NB4 (cell line): ENCODE measurements around the gene LRRN4CL.

Experiments used
- CTCF ChIP-seq: IDR thresholded peaks from one replicate; pipeline ENCODE4 v1.5.1; 2012; ENCODE audit warnings: low read depth, low read length
- TF ChIP-seq, protein P1 (sequence below): IDR thresholded peaks from 2 replicates; pipeline ENCODE4 v1.6.1; 2011; ENCODE audit warnings: low read depth, low read length

DNA sequence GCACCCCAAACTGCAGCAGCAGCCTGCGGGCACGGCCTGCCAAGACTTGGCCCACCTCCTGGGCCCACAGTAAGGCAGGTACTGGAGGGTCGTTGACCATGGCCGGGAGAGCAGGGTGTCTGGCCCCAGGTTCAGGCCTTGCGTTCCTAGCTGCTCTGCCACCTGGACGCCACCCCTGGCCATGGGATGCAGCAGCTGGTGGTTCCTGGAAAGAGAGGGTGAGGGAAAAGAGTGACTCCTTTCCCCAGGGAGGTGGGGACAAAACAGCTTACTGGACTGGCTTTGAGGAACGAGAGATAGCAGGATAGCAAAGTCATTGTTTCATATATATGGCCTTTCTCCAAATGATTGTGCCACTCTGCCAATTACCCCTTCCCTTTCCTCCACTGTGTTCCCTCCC, 16.1 kb upstream of the LRRN4CL start:
- no peak for TF ChIP-seq CTCF
- TF ChIP-seq, protein P1, sequence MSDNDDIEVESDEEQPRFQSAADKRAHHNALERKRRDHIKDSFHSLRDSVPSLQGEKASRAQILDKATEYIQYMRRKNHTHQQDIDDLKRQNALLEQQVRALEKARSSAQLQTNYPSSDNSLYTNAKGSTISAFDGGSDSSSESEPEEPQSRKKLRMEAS = no peak
